ENCODE measurements around the gene AUNIP. TPM values are rescaled to one million over a fixed set of nuclear protein-coding genes. Genes with fewer than 3 reads are reported as not detected.

The AUNIP gene
- total and polyA plus RNA-seq, 2 donors: 0.59 to 4.5 TPM

GRCh38 chr1:25871704-25872494, 12.6 kb upstream of the AUNIP start:
- no peak overlapping the region for H3K4me3 ChIP-seq (ENCODE audit: low read length in 2 of 2)
- DNase-seq (ENCODE audit: low read depth in 6 of 9, low spot score in 9 of 9): no peak
- peaks cover 0 to 10% of the 10 kb centered on the region in 2 donors for H3K9me3 ChIP-seq (ENCODE audit: control insufficient read depth in 2 of 2, insufficient read depth in 1 of 2, low read length in 1 of 2)
- peaks cover 5 to 27% of the 10 kb centered on the region in 2 donors for H3K27me3 ChIP-seq (ENCODE audit: control insufficient read depth in 2 of 2, insufficient read depth in 1 of 2, low read length in 1 of 2)
- peaks cover 11 to 26% of the 10 kb centered on the region in 2 donors for H3K4me1 ChIP-seq (ENCODE audit: control insufficient read depth in 2 of 2, insufficient read depth in 2 of 2, low read length in 2 of 2)
- H3K27ac ChIP-seq (ENCODE audit: low read depth in 1 of 2, low read length in 1 of 2): no peak overlapping the region
- no peaks in the 10 kb centered on the region for H3K36me3 ChIP-seq (ENCODE audit: control insufficient read depth in 2 of 2, insufficient read depth in 2 of 2, low read length in 1 of 2)
- WGBS: 95% methylated on average over 9 of the region's 9 CpGs

- H3K9me3 ChIP-seq (ENCODE audit: control insufficient read depth in 2 of 2, insufficient read depth in 1 of 2, low read length in 1 of 2): peaks cover 0 to 10% of the 10 kb centered on the region in 2 donors
- peaks cover 5 to 21% of the 10 kb centered on the region in 2 donors for H3K27me3 ChIP-seq (ENCODE audit: control insufficient read depth in 2 of 2, insufficient read depth in 1 of 2, low read length in 1 of 2)
- H3K4me1 ChIP-seq (ENCODE audit: control insufficient read depth in 2 of 2, insufficient read depth in 2 of 2, low read length in 2 of 2): peaks cover 11 to 26% of the 10 kb centered on the region in 2 donors
- 77% methylated on average over 5 of the region's 5 CpGs for WGBS
- no peak overlapping the region for H3K4me3 ChIP-seq (ENCODE audit: low read length in 2 of 2)
- no peak overlapping the region for H3K27ac ChIP-seq (ENCODE audit: low read depth in 1 of 2, low read length in 1 of 2)
- no peak for DNase-seq (ENCODE audit: low read depth in 6 of 9, low spot score in 9 of 9)
- no peaks in the 10 kb centered on the region for H3K36me3 ChIP-seq (ENCODE audit: control insufficient read depth in 2 of 2, insufficient read depth in 2 of 2, low read length in 1 of 2)
These were observed 11.9 kb upstream of the AUNIP start for GRCh38 chr1:25871086-25871703.

GRCh38 chr1:25870614-25871013, 11.4 kb upstream of the AUNIP start:
- Histone ChIP-seq H3K27ac (ENCODE audit: low read depth in 1 of 2, low read length in 1 of 2) (no peak overlapping the region), H3K9me3 (ENCODE audit: control insufficient read depth in 2 of 2, insufficient read depth in 1 of 2, low read length in 1 of 2) (peaks cover 0 to 10% of the 10 kb centered on the region in 2 donors), H3K27me3 (ENCODE audit: control insufficient read depth in 2 of 2, insufficient read depth in 1 of 2, low read length in 1 of 2) (peaks cover 5 to 16% of the 10 kb centered on the region in 2 donors), H3K4me3 (ENCODE audit: low read length in 2 of 2) (no peak overlapping the region), H3K36me3 (ENCODE audit: control insufficient read depth in 2 of 2, insufficient read depth in 2 of 2, low read length in 1 of 2) (no peaks in the 10 kb centered on the region), H3K4me1 (ENCODE audit: control insufficient read depth in 2 of 2, insufficient read depth in 2 of 2, low read length in 2 of 2) (peaks cover 10 to 20% of the 10 kb centered on the region in 2 donors)
- 96% methylated on average over 1 of the region's 1 CpG for WGBS
- DNase-seq (ENCODE audit: low read depth in 6 of 9, low spot score in 9 of 9): no peak

GRCh38 chr1:25869909-25870606, 10.8 kb upstream of the AUNIP start:
- 89% methylated on average over 6 of the region's 6 CpGs for WGBS
- no peak for DNase-seq (ENCODE audit: low read depth in 6 of 9, low spot score in 9 of 9)
- peaks cover 5 to 10% of the 10 kb centered on the region in 2 donors for H3K27me3 ChIP-seq (ENCODE audit: control insufficient read depth in 2 of 2, insufficient read depth in 1 of 2, low read length in 1 of 2)
- H3K4me3 ChIP-seq (ENCODE audit: low read length in 2 of 2): no peak overlapping the region
- H3K9me3 ChIP-seq (ENCODE audit: control insufficient read depth in 2 of 2, insufficient read depth in 1 of 2, low read length in 1 of 2): peaks cover 0 to 10% of the 10 kb centered on the region in 2 donors
- no peaks in the 10 kb centered on the region for H3K36me3 ChIP-seq (ENCODE audit: control insufficient read depth in 2 of 2, insufficient read depth in 2 of 2, low read length in 1 of 2)
- H3K4me1 ChIP-seq (ENCODE audit: control insufficient read depth in 2 of 2, insufficient read depth in 2 of 2, low read length in 2 of 2): peaks cover 7 to 19% of the 10 kb centered on the region in 2 donors
- no peak overlapping the region for H3K27ac ChIP-seq (ENCODE audit: low read depth in 1 of 2, low read length in 1 of 2)

- peaks cover 0 to 9% of the 10 kb centered on the region in 2 donors for H3K36me3 ChIP-seq (ENCODE audit: control insufficient read depth in 2 of 2, insufficient read depth in 2 of 2, low read length in 1 of 2)
- peaks cover 0 to 3% of the 10 kb centered on the region in 2 donors for H3K9me3 ChIP-seq (ENCODE audit: control insufficient read depth in 2 of 2, insufficient read depth in 1 of 2, low read length in 1 of 2)
- no peak for DNase-seq (ENCODE audit: low read depth in 6 of 9, low spot score in 9 of 9)
- H3K4me1 ChIP-seq (ENCODE audit: control insufficient read depth in 2 of 2, insufficient read depth in 2 of 2, low read length in 2 of 2): peaks cover 0 to 9% of the 10 kb centered on the region in 2 donors
- 86% methylated on average over 9 of the region's 9 CpGs for WGBS
- no peak overlapping the region for H3K27ac ChIP-seq (ENCODE audit: low read depth in 1 of 2, low read length in 1 of 2)
- no peaks in the 10 kb centered on the region for H3K27me3 ChIP-seq (ENCODE audit: control insufficient read depth in 2 of 2, insufficient read depth in 1 of 2, low read length in 1 of 2)
- H3K4me3 ChIP-seq (ENCODE audit: low read length in 2 of 2): no peak overlapping the region
These were observed 8.1 kb upstream of the AUNIP start for GRCh38 chr1:25867210-25867991.

- Histone ChIP-seq H3K4me1 (ENCODE audit: control insufficient read depth in 2 of 2, insufficient read depth in 2 of 2, low read length in 2 of 2) (peaks cover 0 to 5% of the 10 kb centered on the region in 2 donors), H3K36me3 (ENCODE audit: control insufficient read depth in 2 of 2, insufficient read depth in 2 of 2, low read length in 1 of 2) (peaks cover 0 to 9% of the 10 kb centered on the region in 2 donors), H3K4me3 (ENCODE audit: low read length in 2 of 2) (no peak overlapping the region), H3K27ac (ENCODE audit: low read depth in 1 of 2, low read length in 1 of 2) (no peak overlapping the region), H3K27me3 (ENCODE audit: control insufficient read depth in 2 of 2, insufficient read depth in 1 of 2, low read length in 1 of 2) (no peaks in the 10 kb centered on the region), H3K9me3 (ENCODE audit: control insufficient read depth in 2 of 2, insufficient read depth in 1 of 2, low read length in 1 of 2) (no peaks in the 10 kb centered on the region)
- WGBS: 98% methylated on average over 1 of the region's 1 CpG
- DNase-seq (ENCODE audit: low read depth in 6 of 9, low spot score in 9 of 9): no peak
These were observed 7.0 kb upstream of the AUNIP start for GRCh38 chr1:25866288-25866687.

GRCh38 chr1:25864434-25864833, 5.2 kb upstream of the AUNIP start:
- H3K36me3 ChIP-seq (ENCODE audit: control insufficient read depth in 2 of 2, insufficient read depth in 2 of 2, low read length in 1 of 2): peaks cover 0 to 9% of the 10 kb centered on the region in 2 donors
- WGBS: 95% methylated on average over 3 of the region's 3 CpGs
- H3K9me3 ChIP-seq (ENCODE audit: control insufficient read depth in 2 of 2, insufficient read depth in 1 of 2, low read length in 1 of 2): peaks cover 0 to 9% of the 10 kb centered on the region in 2 donors
- no peak overlapping the region for H3K27ac ChIP-seq (ENCODE audit: low read depth in 1 of 2, low read length in 1 of 2)
- no peak for DNase-seq (ENCODE audit: low read depth in 6 of 9, low spot score in 9 of 9)
- H3K4me1 ChIP-seq (ENCODE audit: control insufficient read depth in 2 of 2, insufficient read depth in 2 of 2, low read length in 2 of 2): peaks cover 0 to 16% of the 10 kb centered on the region in 2 donors
- H3K27me3 ChIP-seq (ENCODE audit: control insufficient read depth in 2 of 2, insufficient read depth in 1 of 2, low read length in 1 of 2): no peaks in the 10 kb centered on the region
- H3K4me3 ChIP-seq (ENCODE audit: low read length in 2 of 2): no peak overlapping the region

GRCh38 chr1:25863486-25864262, 4.4 kb upstream of the AUNIP start:
- Histone ChIP-seq H3K4me1 (ENCODE audit: control insufficient read depth in 2 of 2, insufficient read depth in 2 of 2, low read length in 2 of 2) (peaks cover 5 to 21% of the 10 kb centered on the region in 2 donors), H3K36me3 (ENCODE audit: control insufficient read depth in 2 of 2, insufficient read depth in 2 of 2, low read length in 1 of 2) (peaks cover 0 to 9% of the 10 kb centered on the region in 2 donors), H3K4me3 (ENCODE audit: low read length in 2 of 2) (no peak overlapping the region), H3K27me3 (ENCODE audit: control insufficient read depth in 2 of 2, insufficient read depth in 1 of 2, low read length in 1 of 2) (no peaks in the 10 kb centered on the region), H3K27ac (ENCODE audit: low read depth in 1 of 2, low read length in 1 of 2) (no peak overlapping the region), H3K9me3 (ENCODE audit: control insufficient read depth in 2 of 2, insufficient read depth in 1 of 2, low read length in 1 of 2) (peaks cover 0 to 10% of the 10 kb centered on the region in 2 donors)
- WGBS: 98% methylated on average over 25 of the region's 25 CpGs
- DNase-seq (ENCODE audit: low read depth in 6 of 9, low spot score in 9 of 9): no peak

Data from thymus (tissue), 11 donors.